Measurements from ENCODE around the gene KCNA2. TPM values are rescaled to one million over a fixed set of nuclear protein-coding genes. Genes with fewer than 3 reads are reported as not detected.

Gene KCNA2
- polyA plus RNA-seq, 1 donor (not counting 4 experiments of a cell fraction or from before 2014, with no cell fraction given), result 0.03 TPM

GRCh38 chr1:110626889-110627288 is 20.7 kb upstream of the KCNA2 start:
- Histone ChIP-seq H3K4me2 (ENCODE audit: control insufficient read depth, extremely low read depth, insufficient read depth, low read depth, low read length) (no peak overlapping the region), H3K4me3 (ENCODE audit: control insufficient read depth in 2 of 3, extremely low read depth in 1 of 3, insufficient read depth in 2 of 3, low read depth in 1 of 3, low read length in 3 of 3) (no peak overlapping the region), H4K20me1 (ENCODE audit: control insufficient read depth, extremely low read depth, insufficient read depth, low read length) (no peaks in the 10 kb centered on the region), H3K9me1 (ENCODE audit: control insufficient read depth, extremely low read depth, insufficient read depth, low read length) (no peaks in the 10 kb centered on the region), H3K9ac (ENCODE audit: control insufficient read depth, extremely low read depth, insufficient read depth, low read length) (no peak overlapping the region), H3K79me2 (ENCODE audit: control insufficient read depth, insufficient read depth, low read length) (no peaks in the 10 kb centered on the region), H3K4me1 (ENCODE audit: control insufficient read depth, extremely low read depth, insufficient read depth, low read length) (no peaks in the 10 kb centered on the region), H3K27ac (ENCODE audit: control insufficient read depth, insufficient read depth, low read length) (no peak overlapping the region), H3K36me3 (ENCODE audit: control insufficient read depth in 2 of 2, extremely low read depth in 1 of 2, insufficient read depth in 2 of 2, low read length in 2 of 2) (no peaks in the 10 kb centered on the region), H3K9me3 (ENCODE audit: control insufficient read depth, low read depth, low read length) (no peaks in the 10 kb centered on the region), H2AFZ (ENCODE audit: control insufficient read depth, low read length) (no peak overlapping the region), H3K27me3 (ENCODE audit: control insufficient read depth, extremely low read depth, insufficient read depth, low read length) (peaks cover 2% of the 10 kb centered on the region)
- dilution Hi-C loops (cut with MboI; ENCODE audit: extremely low pct_ligation_motif_present, low sequenced_read_pairs), result no loop called here
- FAIRE-seq (no peak), DNase-seq (ENCODE audit: low read depth, low spot score) (no peak)
- TF ChIP-seq CTCF (optimal IDR thresholded peaks at IDR 0.05 in 1 of 3, IDR thresholded peaks at IDR 0.05 in 1 of 3, conservative IDR thresholded peaks at IDR 0.05 in 1 of 3; ENCODE audit: extremely low read depth in 1 of 3, insufficient read depth in 2 of 3, low read length in 3 of 3), result no peak
- TF ChIP-seq EZH2 (IDR thresholded peaks at IDR 0.05; ENCODE audit: low read length), result no peak

- no peak for DNase-seq (ENCODE audit: low read depth, low spot score)
These were observed 14.5 kb upstream of the KCNA2 start for GRCh38 chr1:110620686-110621085.

More at GRCh38 chr1:110620686-110621085, 14.5 kb upstream of the KCNA2 start:
- Histone ChIP-seq H2AFZ (ENCODE audit: control insufficient read depth, low read length) (no peak overlapping the region), H4K20me1 (ENCODE audit: control insufficient read depth, extremely low read depth, insufficient read depth, low read length) (no peaks in the 10 kb centered on the region), H3K4me3 (ENCODE audit: control insufficient read depth in 2 of 3, extremely low read depth in 1 of 3, insufficient read depth in 2 of 3, low read depth in 1 of 3, low read length in 3 of 3) (no peak overlapping the region), H3K27me3 (ENCODE audit: control insufficient read depth, extremely low read depth, insufficient read depth, low read length) (peaks cover 24% of the 10 kb centered on the region), H3K36me3 (ENCODE audit: control insufficient read depth in 2 of 2, extremely low read depth in 1 of 2, insufficient read depth in 2 of 2, low read length in 2 of 2) (no peaks in the 10 kb centered on the region), H3K79me2 (ENCODE audit: control insufficient read depth, insufficient read depth, low read length) (no peaks in the 10 kb centered on the region), H3K9me3 (ENCODE audit: control insufficient read depth, low read depth, low read length) (no peaks in the 10 kb centered on the region), H3K4me2 (ENCODE audit: control insufficient read depth, extremely low read depth, insufficient read depth, low read depth, low read length) (no peak overlapping the region), H3K27ac (ENCODE audit: control insufficient read depth, insufficient read depth, low read length) (no peak overlapping the region), H3K9ac (ENCODE audit: control insufficient read depth, extremely low read depth, insufficient read depth, low read length) (no peak overlapping the region), H3K4me1 (ENCODE audit: control insufficient read depth, extremely low read depth, insufficient read depth, low read length) (no peaks in the 10 kb centered on the region), H3K9me1 (ENCODE audit: control insufficient read depth, extremely low read depth, insufficient read depth, low read length) (no peaks in the 10 kb centered on the region)
- FAIRE-seq, result no peak
- no peak for TF ChIP-seq CTCF (optimal IDR thresholded peaks at IDR 0.05 in 1 of 3, IDR thresholded peaks at IDR 0.05 in 1 of 3, conservative IDR thresholded peaks at IDR 0.05 in 1 of 3; ENCODE audit: extremely low read depth in 1 of 3, insufficient read depth in 2 of 3, low read length in 3 of 3)
- dilution Hi-C loops (cut with MboI; ENCODE audit: extremely low pct_ligation_motif_present, low sequenced_read_pairs), result no loop called here

Measured in keratinocyte (primary cell).